ENCODE results near the gene ADAT1. TPM values are rescaled to one million over a fixed set of nuclear protein-coding genes. Genes with fewer than 3 reads are reported as not detected.

ADAT1 gene
- total and polyA plus RNA-seq, 10 of the 15 experiments (the other 5 are each of a cell fraction or from before 2014, with no cell fraction given), result 26.2 to 77.4 (median 55.8) TPM

GRCh38 chr16:75627851-75628250 is 4.8 kb upstream of the ADAT1 start:
- 33% methylated on average over 3 of the region's 3 CpGs for WGBS (ENCODE audit: insufficient coverage, insufficient replicate concordance, low lambda C conversion rate, missing lambda C conversion rate)
- ATAC-seq, result no peak
- no peak for FAIRE-seq
- Histone ChIP-seq H3K27ac (ENCODE audit: control insufficient read depth, insufficient read depth) (no peak overlapping the region), H4K20me1 (ENCODE audit: control insufficient read depth, insufficient read depth) (no peaks in the 10 kb centered on the region), H3K4me1 (ENCODE audit: control insufficient read depth, insufficient read depth, low read length) (no peaks in the 10 kb centered on the region), H3K4me2 (ENCODE audit: control insufficient read depth, insufficient read depth) (no peak overlapping the region), H3K9me3 (replicated peaks; ENCODE audit: control insufficient read depth, insufficient read depth, low read length) (no peaks in the 10 kb centered on the region), H3K27me3 (replicated peaks in 1 of 2; ENCODE audit: control insufficient read depth in 2 of 2, insufficient read depth in 2 of 2, low read length in 1 of 2) (no peaks in the 10 kb centered on the region), H2AFZ (ENCODE audit: control insufficient read depth, low read depth, low read length) (no peak overlapping the region), H3K9ac (ENCODE audit: control insufficient read depth, insufficient read depth, low read length) (no peak overlapping the region), H3K36me3 (ENCODE audit: control insufficient read depth in 2 of 2, insufficient read depth in 2 of 2, low read length in 1 of 2) (peaks cover 21 to 49% of the 10 kb centered on the region in 2 experiments), H3K4me3 (no peak overlapping the region), H3K79me2 (ENCODE audit: control insufficient read depth, insufficient read depth, low read length) (peaks cover 2% of the 10 kb centered on the region)
- TF ChIP-seq NFYB (IDR thresholded peaks at IDR 0.05; ENCODE audit: insufficient read depth, low read depth, low read length) (no peak), POLR2AphosphoS2 (IDR thresholded peaks at IDR 0.05; ENCODE audit: low read depth, low read length) (no peak), CREB1 (IDR thresholded peaks at IDR 0.05; ENCODE audit: low read depth) (no peak)
- in situ Hi-C loops (cut with MboI) (loop anchor here (10.0 kb wide), 1 partner anchor 163 kb away; the partner anchor contains the start of gene TMEM170A), intact Hi-C loops (cut with micrococcal nuclease; ENCODE audit: unreplicated experiment) (no loop called here)
- no peak for DNase-seq (ENCODE audit: low read depth, low spot score)
- ChIA-PET SMC1A (ENCODE audit: uncharacterized antibody, unreplicated experiment) (no interaction called here), POLR2A (no interaction called here), RAD21 (ENCODE audit: unreplicated experiment) (no interaction called here), CTCF (no interaction called here)
- no TSS peak for BruUV-seq (replicated peaks)

- Histone ChIP-seq H3K27ac (ENCODE audit: control insufficient read depth, insufficient read depth) (no peak overlapping the region), H3K4me1 (ENCODE audit: control insufficient read depth, insufficient read depth, low read length) (peaks cover under 1% of the 10 kb centered on the region; the same call in 1 of the 2 replicates), H4K20me1 (ENCODE audit: control insufficient read depth, insufficient read depth) (no peaks in the 10 kb centered on the region), H3K36me3 (ENCODE audit: control insufficient read depth in 2 of 2, insufficient read depth in 2 of 2, low read length in 1 of 2) (peaks cover 17 to 45% of the 10 kb centered on the region in 2 experiments), H3K79me2 (ENCODE audit: control insufficient read depth, insufficient read depth, low read length) (peaks cover 11% of the 10 kb centered on the region), H3K9ac (ENCODE audit: control insufficient read depth, insufficient read depth, low read length) (no peak overlapping the region), H2AFZ (ENCODE audit: control insufficient read depth, low read depth, low read length) (no peak overlapping the region), H3K9me3 (replicated peaks; ENCODE audit: control insufficient read depth, insufficient read depth, low read length) (no peaks in the 10 kb centered on the region), H3K4me2 (ENCODE audit: control insufficient read depth, insufficient read depth) (no peak overlapping the region), H3K27me3 (replicated peaks in 1 of 2; ENCODE audit: control insufficient read depth in 2 of 2, insufficient read depth in 2 of 2, low read length in 1 of 2) (no peaks in the 10 kb centered on the region), H3K4me3 (no peak overlapping the region)
- in situ Hi-C loops (cut with MboI), result loop anchor here (10.0 kb wide), 1 partner anchor 162 kb away; the partner anchor contains the start of gene TMEM170A
- ATAC-seq, result no peak
- no peak for DNase-seq (ENCODE audit: low read depth, low spot score)
- SMC1A ChIA-PET (ENCODE audit: uncharacterized antibody, unreplicated experiment), result interaction anchor here (0.6 kb wide), 1 partner anchor 106 kb away, joined by 3 read pairs; no protein-coding TSS in a partner anchor
- BruUV-seq (replicated peaks), result no TSS peak
- 97% methylated on average over 4 of the region's 4 CpGs for WGBS (ENCODE audit: insufficient coverage, insufficient replicate concordance, low lambda C conversion rate, missing lambda C conversion rate)
- intact Hi-C loops (cut with micrococcal nuclease; ENCODE audit: unreplicated experiment), result no loop called here
- CTCF ChIA-PET, result no interaction called here
- RAD21 ChIA-PET (ENCODE audit: unreplicated experiment), result no interaction called here
- FAIRE-seq, result no peak
- POLR2A ChIA-PET, result no interaction called here
- no peak for TF ChIP-seq SUPT20H (IDR thresholded peaks at IDR 0.05; ENCODE audit: borderline replicate concordance, control insufficient read depth, low read depth, low read length)
- TF ChIP-seq ZBTB40 (IDR thresholded peaks at IDR 0.05; ENCODE audit: borderline replicate concordance), result no peak
- no peak for TF ChIP-seq BCL11A (IDR thresholded peaks at IDR 0.05; ENCODE audit: low read depth, low read length)
- TF ChIP-seq CBX3 (IDR thresholded peaks at IDR 0.05; ENCODE audit: borderline replicate concordance, low read depth), result no peak
- TF ChIP-seq SIX5 (IDR thresholded peaks at IDR 0.05; ENCODE audit: low read depth, low read length, severe bottlenecking), result no peak
- TF ChIP-seq TCF12 (IDR thresholded peaks at IDR 0.05; ENCODE audit: low read depth, low read length), result no peak
- no peak for TF ChIP-seq BACH1 (IDR thresholded peaks at IDR 0.05; ENCODE audit: borderline replicate concordance)
- no peak for TF ChIP-seq EP300 (IDR thresholded peaks at IDR 0.05; ENCODE audit: borderline replicate concordance in 1 of 2, control insufficient read depth in 1 of 2, low read depth in 2 of 2, low read length in 2 of 2)
- TF ChIP-seq IRF3 (IDR thresholded peaks at IDR 0.05), result no peak
- no peak for TF ChIP-seq FOXK2 (IDR thresholded peaks at IDR 0.05)
These were observed 3.7 kb upstream of the ADAT1 start for GRCh38 chr16:75626806-75627205.

Data from GM12878 (cell line).